NB4 (cell line): ENCODE measurements around the gene PPFIA1.

ENCODE experiments used
- CTCF ChIP-seq: IDR thresholded peaks from one replicate; pipeline ENCODE4 v1.5.1; 2012; ENCODE audit warnings: low read depth, low read length
- POLR2A ChIP-seq: IDR thresholded peaks from 2 replicates; pipeline ENCODE4 v1.6.1; 2011; ENCODE audit warnings: mild to moderate bottlenecking; ENCODE audit not compliant: insufficient read length; ENCODE audit errors: extremely low read depth

GRCh38 chr11:70296681-70297080 lies 26.2 kb downstream of the PPFIA1 start:
- TF ChIP-seq POLR2A (no peak), CTCF (no peak)
